GM12878 (cell line): ENCODE measurements around the gene COMMD1. TPM values are rescaled to one million over a fixed set of nuclear protein-coding genes. Genes with fewer than 3 reads are reported as not detected.

Experiments
- ATAC-seq: fragments of 200-7000 bp; cut with Tn5 transposase; 3 replicates; pipeline ENCODE4 v1.9.1; 2020; ENCODE audit warnings: mild to moderate bottlenecking, moderate library complexity
- BruUV-seq: library from RNA; stranded (reverse); fragments of 400-500 nt; replicated peaks from 2 replicates; lab custom pipeline; 2021; lab: Mats Ljungman, UMichigan
- CTCF ChIA-PET: fragments of 300-600 bp; sonication (Branson Sonifier 250); formaldehyde crosslinking; extraction: SDS; loops from one replicate; lab custom pipeline; 2021; ENCODE audit warnings: inconsistent platforms; lab: Yijun Ruan, JAX
- POLR2A ChIA-PET: fragments of 350-600 bp; formaldehyde crosslinking; extraction: SDS; loops from one replicate; lab custom pipeline; 2021; ENCODE audit warnings: inconsistent platforms; lab: Charles Lee
- RAD21 ChIA-PET: fragments of 300-600 bp; sonication (Branson Sonifier 250); formaldehyde crosslinking; loops from one replicate; lab custom pipeline; 2023; ENCODE audit warnings: antibody characterized with exemption; ENCODE audit not compliant: unreplicated experiment; lab: Charles Lee
- SMC1A ChIA-PET: fragments of 300-600 bp; sonication (Branson Sonifier 250); formaldehyde crosslinking; loops from one replicate; lab custom pipeline; 2023; ENCODE audit not compliant: unreplicated experiment, uncharacterized antibody; lab: Charles Lee
- DNase-seq: peaks from one replicate; pipeline ENCODE4 v3.0.0-alpha.2; 2011; ENCODE audit warnings: low read depth, low spot score
- FAIRE-seq: peaks from 3 replicates; lab custom pipeline; 2011; peaks lifted over from hg19 to GRCh38; lab: Jason Lieb, UNC
- H2AFZ ChIP-seq: 2 replicates; pipeline ENCODE4 v1.6.0; 2011; ENCODE audit warnings: low read depth, low read length, control low read depth; ENCODE audit not compliant: control insufficient read depth
- H3K27ac ChIP-seq: 2 replicates; pipeline ENCODE4 v1.5.1; 2011; ENCODE audit warnings: control low read depth; ENCODE audit not compliant: control insufficient read depth, insufficient read depth
- H3K27me3 ChIP-seq, 2 experiments: replicated peaks in 1 of 2; 2 replicates each; pipeline versions ENCODE4 v1.6.0 to v1.6.1; 2011; ENCODE audit warnings: low read length in 1 of 2; ENCODE audit not compliant: control insufficient read depth in 2 of 2, insufficient read depth in 2 of 2
- H3K36me3 ChIP-seq, 2 experiments: 2 replicates each; pipeline ENCODE4 v1.5.1; 2011; ENCODE audit warnings: low read length in 1 of 2; ENCODE audit not compliant: control insufficient read depth in 2 of 2, insufficient read depth in 2 of 2
- H3K4me1 ChIP-seq: 2 replicates; pipeline ENCODE4 v1.6.1; 2011; ENCODE audit warnings: mild to moderate bottlenecking, low read length, moderate library complexity, mixed read lengths; ENCODE audit not compliant: control insufficient read depth, insufficient read depth
- H3K4me2 ChIP-seq: 2 replicates; pipeline ENCODE4 v1.6.0; 2011; ENCODE audit warnings: control low read depth; ENCODE audit not compliant: control insufficient read depth, insufficient read depth
- H3K4me3 ChIP-seq: fragments of 200-600 bp; sonication (generic); 2 replicates; pipeline ENCODE4 v1.5.1; 2016
- H3K79me2 ChIP-seq: 2 replicates; pipeline ENCODE4 v1.6.0; 2011; ENCODE audit warnings: low read length; ENCODE audit not compliant: control insufficient read depth, insufficient read depth
- H3K9ac ChIP-seq: 2 replicates; pipeline ENCODE4 v1.8.0; 2011; ENCODE audit warnings: low read length, control low read depth, mixed read lengths; ENCODE audit not compliant: control insufficient read depth, insufficient read depth
- H3K9me3 ChIP-seq: replicated peaks from 3 replicates; pipeline ENCODE4 v1.5.1; 2011; ENCODE audit warnings: mild to moderate bottlenecking, low read length; ENCODE audit not compliant: control insufficient read depth, insufficient read depth
- H4K20me1 ChIP-seq: 2 replicates; pipeline ENCODE4 v1.6.0; 2011; ENCODE audit not compliant: control insufficient read depth, insufficient read depth
- ASH2L ChIP-seq: fragments of 300-600, 200-600 bp; sonication (generic); IDR thresholded peaks from 2 replicates; pipeline ENCODE4 v1.6.1; 2017; ENCODE audit warnings: low read depth, mild to moderate bottlenecking, borderline replicate concordance
- ATF3 ChIP-seq: IDR thresholded peaks from 2 replicates; pipeline ENCODE4 v1.6.1; 2011; ENCODE audit warnings: low read depth, mild to moderate bottlenecking, low read length, moderate library complexity, borderline replicate concordance; ENCODE audit errors: extremely low read depth
- CEBPB ChIP-seq, 2 experiments: fragments of 150-350 bp in 1 of 2; IDR thresholded peaks; 2 replicates each; pipeline ENCODE4 v1.6.1; 2012 to 2014; ENCODE audit warnings: low read depth in 2 of 2, low read length in 2 of 2, borderline replicate concordance in 1 of 2, inconsistent platforms in 1 of 2
- FOXK2 ChIP-seq: fragments of 450-650 bp; IDR thresholded peaks from 2 replicates; pipeline ENCODE4 v1.6.1; 2017; ENCODE audit warnings: mild to moderate bottlenecking, moderate library complexity
- GATAD2B ChIP-seq: fragments of 450-650 bp; conservative IDR thresholded peaks from 2 replicates; pipeline ENCODE4 v1.6.1; 2017; ENCODE audit warnings: low read depth, mild to moderate bottlenecking, moderate library complexity
- HCFC1 ChIP-seq: fragments of 150-350 bp; IDR thresholded peaks from 2 replicates; pipeline ENCODE4 v1.6.1; 2014; ENCODE audit warnings: low read length
- NFIC ChIP-seq: IDR thresholded peaks from 2 replicates; pipeline ENCODE4 v1.6.1; 2012; ENCODE audit warnings: low read depth, mild to moderate bottlenecking, inconsistent platforms, low read length, moderate library complexity
- PAX8 ChIP-seq: fragments of 450-650 bp; IDR thresholded peaks from 2 replicates; pipeline ENCODE4 v1.6.1; 2017; ENCODE audit warnings: mild to moderate bottlenecking, moderate library complexity
- RB1 ChIP-seq: fragments of 450-650 bp; formaldehyde crosslinking; IDR thresholded peaks from 2 replicates; pipeline ENCODE4 v1.6.1; 2017; ENCODE audit warnings: mild to moderate bottlenecking, borderline replicate concordance
- RUNX3 ChIP-seq: IDR thresholded peaks from 2 replicates; pipeline ENCODE4 v1.6.1; 2012; ENCODE audit warnings: low read length, inconsistent platforms
- STAT3 ChIP-seq: IDR thresholded peaks from 2 replicates; pipeline ENCODE4 v1.6.1; 2011; ENCODE audit warnings: low read depth, low read length, improper control_type of control experiment
- TBL1XR1 ChIP-seq: IDR thresholded peaks from 2 replicates; pipeline ENCODE4 v1.6.1; 2012; ENCODE audit warnings: low read depth, low read length, improper control_type of control experiment
- TCF7 ChIP-seq: IDR thresholded peaks from 2 replicates; pipeline ENCODE4 v1.6.1; 2014; ENCODE audit warnings: antibody characterized with exemption, borderline replicate concordance
- ZBTB11 ChIP-seq: fragments of 450-650 bp; formaldehyde crosslinking; IDR thresholded peaks from 2 replicates; pipeline ENCODE4 v1.5.0; 2022; ENCODE audit warnings: mild to moderate bottlenecking, missing genetic modification characterization
- WGBS: methylation state at CpG from one replicate; pipeline ENCODE4 v1.1.6; 2016; ENCODE audit warnings: low lambda C conversion rate; ENCODE audit not compliant: insufficient replicate concordance, insufficient coverage; ENCODE audit errors: missing lambda C conversion rate; 5-methylcytosine and 5-hydroxymethylcytosine counted together
- in situ Hi-C: fragments of 300-500 bp; cut with MboI; formaldehyde crosslinking; loops from 9 replicates; pipeline ENCODE4 v1.14.3; 2018; ENCODE audit warnings: mixed read lengths
- intact Hi-C: fragments of 100-400 bp; cut with micrococcal nuclease; formaldehyde crosslinking; loops from one replicate; pipeline ENCODE4 v1.14.2; 2022; ENCODE audit not compliant: unreplicated experiment
- polyA plus RNA-seq, 11 experiments: library from polyadenylated mRNA; depleted of rRNA in 4 of 11; unstranded in 6 of 11; stranded (reverse) in 5 of 11; fragments of >200 nt; fragmentation: Nextera tagmentation in 4 of 11; fragmentation: Illumina TruSeq in 1 of 11; extraction: Ambion mirVana in 4 of 11; extraction: Trizol in 1 of 11; gene quantifications; 1 replicate in 1 of 11; 2 replicates in 10 of 11; pipeline versions ENCODE4 v1.2.1 to v1.2.3, GENCODE V29; 2011 to 2016; ENCODE audit warnings: inconsistent platforms in 2 of 11, missing spikeins in 2 of 11, low read depth in 1 of 11
- total RNA-seq, 4 experiments: library from RNA; depleted of rRNA in 3 of 4; stranded (reverse); fragments of >200 nt in 3 of 4; fragmentation: Illumina TruSeq in 1 of 4; extraction: Trizol in 1 of 4; gene quantifications; 2 replicates each; pipeline versions ENCODE4 v1.2.1 to v1.2.3, GENCODE V29; 2013 to 2021
- TF ChIP-seq, protein P1 (sequence below): fragments of 450-650 bp; formaldehyde crosslinking; IDR thresholded peaks from 2 replicates; pipeline ENCODE4 v1.4.0; 2022; ENCODE audit warnings: mild to moderate bottlenecking, moderate library complexity
- TF ChIP-seq, protein P2 (sequence below): fragments of 450-650 bp; IDR thresholded peaks from 2 replicates; pipeline ENCODE4 v1.6.1; 2016; ENCODE audit warnings: mild to moderate bottlenecking

Gene COMMD1
- total and polyA plus RNA-seq, 10 of the 15 experiments (the other 5 are each of a cell fraction or from before 2014, with no cell fraction given), result 39.7 to 210 (median 53.7) TPM

- ChIA-PET POLR2A (interaction anchor here (0.6 kb wide), 2 partner anchors 15 to 101 kb away, joined by 3 read pairs; no protein-coding TSS in a partner anchor), CTCF (interaction anchor here (1.1 to 1.5 kb wide), 3 partner anchors 26 to 246 kb away, joined by 3 to 4 read pairs (median 3); no protein-coding TSS in a partner anchor), SMC1A (interaction anchor here (0.6 to 3.2 kb wide), 13 partner anchors 11 to 607 kb away, joined by 3 to 18 read pairs (median 3); no protein-coding TSS in a partner anchor), RAD21 (interaction anchor here (1.1 to 1.9 kb wide), 4 partner anchors 38 to 250 kb away, joined by 3 to 5 read pairs (median 4); no protein-coding TSS in a partner anchor)
- Histone ChIP-seq H4K20me1 (no peaks in the 10 kb centered on the region), H3K4me1 (peaks cover 4% of the 10 kb centered on the region; the same call in 1 of the 2 replicates), H3K9ac (no peak overlapping the region), H3K9me3 (no peaks in the 10 kb centered on the region), H3K27ac (no peak overlapping the region), H3K4me2 (no peak overlapping the region), H3K27me3 (no peaks in the 10 kb centered on the region), H2AFZ (no peak overlapping the region), H3K36me3 (no peaks in the 10 kb centered on the region), H3K4me3 (no peak overlapping the region), H3K79me2 (no peaks in the 10 kb centered on the region)
- 79% methylated on average over 3 of the region's 3 CpGs for WGBS
- ATAC-seq (no peak), DNase-seq (no peak), FAIRE-seq (no peak)
- BruUV-seq, result no TSS peak
- in situ Hi-C loops, result no loop called here
- intact Hi-C loops, result no loop called here
- TF ChIP-seq ATF3 (no peak), TBL1XR1 (no peak), NFIC (no peak), FOXK2 (no peak), GATAD2B (no peak), RB1 (no peak), PAX8 (no peak), CEBPB (IDR thresholded peaks at IDR 0.05; ENCODE audit: borderline replicate concordance in 1 of 2, low read depth in 2 of 2, low read length in 2 of 2) (no peak), HCFC1 (no peak), TCF7 (no peak), STAT3 (no peak), ASH2L (no peak), ZBTB11 (no peak), RUNX3 (no peak)
- TF ChIP-seq, protein P1, sequence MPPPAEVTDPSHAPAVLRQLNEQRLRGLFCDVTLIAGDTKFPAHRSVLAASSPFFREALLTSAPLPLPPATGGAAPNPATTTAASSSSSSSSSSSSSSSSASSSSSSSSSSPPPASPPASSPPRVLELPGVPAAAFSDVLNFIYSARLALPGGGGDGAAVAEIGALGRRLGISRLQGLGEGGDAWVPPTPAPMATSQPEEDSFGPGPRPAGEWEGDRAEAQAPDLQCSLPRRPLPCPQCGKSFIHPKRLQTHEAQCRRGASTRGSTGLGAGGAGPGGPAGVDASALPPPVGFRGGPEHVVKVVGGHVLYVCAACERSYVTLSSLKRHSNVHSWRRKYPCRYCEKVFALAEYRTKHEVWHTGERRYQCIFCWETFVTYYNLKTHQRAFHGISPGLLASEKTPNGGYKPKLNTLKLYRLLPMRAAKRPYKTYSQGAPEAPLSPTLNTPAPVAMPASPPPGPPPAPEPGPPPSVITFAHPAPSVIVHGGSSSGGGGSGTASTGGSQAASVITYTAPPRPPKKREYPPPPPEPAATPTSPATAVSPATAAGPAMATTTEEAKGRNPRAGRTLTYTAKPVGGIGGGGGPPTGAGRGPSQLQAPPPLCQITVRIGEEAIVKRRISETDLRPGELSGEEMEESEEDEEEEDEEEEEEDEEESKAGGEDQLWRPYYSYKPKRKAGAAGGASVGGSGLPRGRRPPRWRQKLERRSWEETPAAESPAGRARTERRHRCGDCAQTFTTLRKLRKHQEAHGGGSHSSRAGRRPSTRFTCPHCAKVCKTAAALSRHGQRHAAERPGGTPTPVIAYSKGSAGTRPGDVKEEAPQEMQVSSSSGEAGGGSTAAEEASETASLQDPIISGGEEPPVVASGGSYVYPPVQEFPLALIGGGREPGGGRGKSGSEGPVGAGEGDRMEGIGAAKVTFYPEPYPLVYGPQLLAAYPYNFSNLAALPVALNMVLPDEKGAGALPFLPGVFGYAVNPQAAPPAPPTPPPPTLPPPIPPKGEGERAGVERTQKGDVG, result no peak
- TF ChIP-seq, protein P2, sequence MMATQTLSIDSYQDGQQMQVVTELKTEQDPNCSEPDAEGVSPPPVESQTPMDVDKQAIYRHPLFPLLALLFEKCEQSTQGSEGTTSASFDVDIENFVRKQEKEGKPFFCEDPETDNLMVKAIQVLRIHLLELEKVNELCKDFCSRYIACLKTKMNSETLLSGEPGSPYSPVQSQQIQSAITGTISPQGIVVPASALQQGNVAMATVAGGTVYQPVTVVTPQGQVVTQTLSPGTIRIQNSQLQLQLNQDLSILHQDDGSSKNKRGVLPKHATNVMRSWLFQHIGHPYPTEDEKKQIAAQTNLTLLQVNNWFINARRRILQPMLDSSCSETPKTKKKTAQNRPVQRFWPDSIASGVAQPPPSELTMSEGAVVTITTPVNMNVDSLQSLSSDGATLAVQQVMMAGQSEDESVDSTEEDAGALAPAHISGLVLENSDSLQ, result no peak
Observed at GRCh38 chr2:62163106-62163831, 257.8 kb downstream of the COMMD1 start.
